ENCODE results near the gene ACTMAP.

The ACTMAP gene

GRCh38 chr19:40721936-40722661 lies 28.2 kb downstream of the ACTMAP start:
- Mint-ChIP-seq H3K27me3 (no peaks in the 10 kb centered on the region), H3K36me3 (peaks cover 60% of the 10 kb centered on the region), H3K9me3 (no peaks in the 10 kb centered on the region), H3K4me1 (peaks cover 52% of the 10 kb centered on the region), H3K27ac (no peak overlapping the region), H3K4me3 (no peak overlapping the region)
- no peak for ATAC-seq

DNA sequence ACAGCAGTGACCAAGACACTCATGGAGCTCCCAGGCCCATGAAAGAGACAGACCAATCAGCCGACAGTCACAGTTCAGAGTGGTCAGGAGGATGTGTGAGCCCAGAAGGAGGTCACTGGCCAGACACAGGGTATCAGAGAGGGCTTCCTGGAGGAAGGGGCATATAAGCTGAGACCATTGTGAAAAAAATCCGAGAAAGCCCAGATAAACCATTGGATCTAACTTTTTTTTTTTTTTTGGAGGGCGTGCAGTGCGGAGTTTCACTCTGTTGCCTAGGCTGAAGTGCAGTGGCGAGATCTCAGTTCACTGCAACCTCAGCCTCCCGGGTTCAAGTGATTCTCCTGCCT lies 29.2 kb downstream of the ACTMAP start:
- peak overlapping the region; percentile 3 for H3K4me3 Mint-ChIP-seq

GRCh38 chr19:40719414-40719894 lies 30.8 kb downstream of the ACTMAP start:
- Mint-ChIP-seq H3K27ac (peak overlapping the region; percentile 47), H3K4me1 (peaks cover 72% of the 10 kb centered on the region), H3K27me3 (no peaks in the 10 kb centered on the region), H3K9me3 (no peaks in the 10 kb centered on the region), H3K36me3 (peaks cover 41% of the 10 kb centered on the region), H3K4me3 (peak overlapping the region; percentile 77)
- ATAC-seq: no peak

More for the DNA sequence above, 29.2 kb downstream of the ACTMAP start:
- no peak for ATAC-seq
- Mint-ChIP-seq H3K36me3 (peaks cover 53% of the 10 kb centered on the region), H3K9me3 (no peaks in the 10 kb centered on the region), H3K4me1 (peaks cover 56% of the 10 kb centered on the region), H3K27me3 (no peaks in the 10 kb centered on the region), H3K27ac (peak overlapping the region; percentile 4)

GRCh38 chr19:40718774-40719391 lies 31.4 kb downstream of the ACTMAP start:
- no peak for ATAC-seq
- H3K4me3 Mint-ChIP-seq: peak overlapping the region; percentile 77
- no peaks in the 10 kb centered on the region for H3K27me3 Mint-ChIP-seq
- H3K27ac Mint-ChIP-seq: peak overlapping the region; percentile 47
- H3K9me3 Mint-ChIP-seq: no peaks in the 10 kb centered on the region
- peaks cover 37% of the 10 kb centered on the region for H3K36me3 Mint-ChIP-seq
- H3K4me1 Mint-ChIP-seq: peaks cover 78% of the 10 kb centered on the region

- no peaks in the 10 kb centered on the region for H3K9me3 Mint-ChIP-seq
- H3K4me1 Mint-ChIP-seq: peaks cover 75% of the 10 kb centered on the region
- no peak for ATAC-seq
- H3K27me3 Mint-ChIP-seq: no peaks in the 10 kb centered on the region
- H3K27ac Mint-ChIP-seq: peak overlapping the region; percentile 83
- peaks cover 34% of the 10 kb centered on the region for H3K36me3 Mint-ChIP-seq
- H3K4me3 Mint-ChIP-seq: peak overlapping the region; percentile 77
Measured at GRCh38 chr19:40717880-40718773, 32.1 kb downstream of the ACTMAP start.

DNA sequence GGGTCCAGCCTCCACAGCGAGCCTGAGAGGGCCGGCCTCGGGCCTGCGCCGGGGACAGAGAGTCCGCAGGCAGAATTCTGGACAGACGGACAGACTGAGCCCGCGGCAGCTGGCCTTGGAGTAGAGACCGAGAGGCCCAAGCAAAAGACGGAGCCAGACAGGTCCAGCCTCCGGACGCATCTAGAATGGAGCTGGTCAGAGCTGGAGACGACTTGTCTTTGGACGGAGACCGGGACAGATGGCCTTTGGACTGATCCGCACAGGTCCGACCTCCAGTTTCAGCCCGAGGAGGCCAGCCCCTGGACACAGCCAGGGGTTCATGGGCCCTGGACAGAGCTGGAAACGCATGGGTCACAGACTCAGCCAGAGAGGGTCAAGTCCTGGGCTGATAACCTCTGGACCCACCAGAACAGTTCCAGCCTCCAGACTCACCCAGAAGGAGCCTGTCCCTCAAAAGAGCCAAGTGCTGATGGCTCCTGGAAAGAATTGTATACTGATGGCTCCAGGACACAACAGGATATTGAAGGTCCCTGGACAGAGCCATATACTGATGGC lies 32.9 kb downstream of the ACTMAP start:
- no peak for ATAC-seq
- Mint-ChIP-seq H3K27me3 (no peaks in the 10 kb centered on the region), H3K4me3 (peak overlapping the region; percentile 77), H3K9me3 (no peaks in the 10 kb centered on the region), H3K36me3 (peaks cover 26% of the 10 kb centered on the region), H3K4me1 (peaks cover 70% of the 10 kb centered on the region), H3K27ac (peak overlapping the region; percentile 83)

- ATAC-seq: peak; percentile 92
- Mint-ChIP-seq H3K4me3 (peak within 1 kb of the TSS; percentile 84), H3K27ac (peak within 1 kb of the TSS; percentile 83), H3K27me3 (no peaks in the 10 kb centered on the region), H3K4me1 (peaks cover 63% of the 10 kb centered on the region), H3K36me3 (peaks cover 21% of the 10 kb centered on the region), H3K9me3 (no peaks in the 10 kb centered on the region)
Measured at GRCh38 chr19:40716482-40717324, 33.6 kb downstream of the ACTMAP start, which contains the start of the genes COQ8B and ITPKC. TSS of gene COQ8B (minus strand) at chr19:40716886. CDS start at chr19:40714632, 2,254 bp downstream. TSS of gene ITPKC (plus strand) at chr19:40717112. CDS start at chr19:40717136, 24 bp downstream.

DNA sequence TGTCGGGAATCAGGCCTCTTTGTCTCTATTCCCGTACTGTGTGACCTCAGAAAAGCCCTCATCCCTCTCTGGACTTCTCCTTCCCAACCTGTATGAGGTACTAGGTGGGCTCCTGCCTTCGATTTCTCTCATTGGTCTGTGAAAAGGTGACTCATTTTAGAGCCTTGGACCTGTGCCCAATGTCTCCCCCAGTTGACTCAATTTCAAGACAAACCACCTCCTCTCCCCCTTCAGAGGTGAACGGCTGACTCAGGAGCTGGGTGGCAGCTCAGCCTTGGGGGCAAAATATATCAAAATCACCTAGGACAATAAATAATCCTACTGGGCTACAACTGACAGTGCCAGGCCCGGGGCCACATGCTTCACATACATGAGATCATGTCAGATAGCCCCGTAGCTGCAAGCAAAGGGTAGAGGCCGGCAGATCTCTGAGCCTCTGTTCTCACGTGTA lies 34.2 kb downstream of the ACTMAP start:
- peaks cover 62% of the 10 kb centered on the region for H3K4me1 Mint-ChIP-seq
- H3K27ac Mint-ChIP-seq: peak overlapping the region; percentile 83
- no peaks in the 10 kb centered on the region for H3K9me3 Mint-ChIP-seq
- peak overlapping the region; percentile 84 for H3K4me3 Mint-ChIP-seq
- no peak for ATAC-seq
- peaks cover 21% of the 10 kb centered on the region for H3K36me3 Mint-ChIP-seq
- H3K27me3 Mint-ChIP-seq: no peaks in the 10 kb centered on the region

- Mint-ChIP-seq H3K9me3 (no peaks in the 10 kb centered on the region), H3K27me3 (no peaks in the 10 kb centered on the region), H3K4me3 (peak overlapping the region; percentile 84), H3K36me3 (peaks cover 25% of the 10 kb centered on the region), H3K4me1 (peaks cover 55% of the 10 kb centered on the region), H3K27ac (peak overlapping the region; percentile 83)
- ATAC-seq: peak; percentile 88
Measured at GRCh38 chr19:40714441-40715299, 35.6 kb downstream of the ACTMAP start.

- no peaks in the 10 kb centered on the region for H3K27me3 Mint-ChIP-seq
- no peaks in the 10 kb centered on the region for H3K9me3 Mint-ChIP-seq
- ATAC-seq: no peak
- H3K4me3 Mint-ChIP-seq: peak overlapping the region; percentile 84
- peaks cover 32% of the 10 kb centered on the region for H3K36me3 Mint-ChIP-seq
- H3K4me1 Mint-ChIP-seq: peaks cover 49% of the 10 kb centered on the region
- H3K27ac Mint-ChIP-seq: peak overlapping the region; percentile 83
Measured at GRCh38 chr19:40713939-40714338, 36.3 kb downstream of the ACTMAP start.

- no peaks in the 10 kb centered on the region for H3K9me3 Mint-ChIP-seq
- H3K27me3 Mint-ChIP-seq: no peaks in the 10 kb centered on the region
- no peak for ATAC-seq
Measured at GRCh38 chr19:40709817-40710216, 40.5 kb downstream of the ACTMAP start.

GRCh38 chr19:40707615-40708014 lies 42.7 kb downstream of the ACTMAP start:
- Mint-ChIP-seq H3K36me3 (peaks cover 68% of the 10 kb centered on the region), H3K27me3 (no peaks in the 10 kb centered on the region), H3K4me1 (peaks cover 12% of the 10 kb centered on the region), H3K4me3 (no peak overlapping the region), H3K9me3 (no peaks in the 10 kb centered on the region), H3K27ac (no peak overlapping the region)
- ATAC-seq: no peak

More at GRCh38 chr19:40709817-40710216, 40.5 kb downstream of the ACTMAP start:
- no peak overlapping the region for H3K27ac Mint-ChIP-seq
- peaks cover 58% of the 10 kb centered on the region for H3K36me3 Mint-ChIP-seq
- H3K4me3 Mint-ChIP-seq: no peak overlapping the region
- H3K4me1 Mint-ChIP-seq: peaks cover 24% of the 10 kb centered on the region

- Mint-ChIP-seq H3K4me3 (no peak overlapping the region), H3K27me3 (no peaks in the 10 kb centered on the region), H3K9me3 (no peaks in the 10 kb centered on the region), H3K4me1 (peaks cover 5% of the 10 kb centered on the region), H3K27ac (no peak overlapping the region), H3K36me3 (peaks cover 74% of the 10 kb centered on the region)
- ATAC-seq: no peak
Measured at GRCh38 chr19:40705950-40706619, 44.2 kb downstream of the ACTMAP start.

Measured in stimulated activated memory B cell treated with anti-CD40 and anti-IgM and Interleukin-4, amounts not matched to agents 10 μg/mL and 1 μg/mL and 100 μg/mL, for 72 hours (primary cell).